Tibial nerve (tissue), 4 donors: ENCODE results near the gene MARCHF10.

Source experiments
- CTCF ChIP-seq, 5 experiments: fragments of 200-600 bp in 3 of 5; fragments of 450-650 bp in 2 of 5; sonication (generic) in 3 of 5; IDR thresholded peaks; one replicate each; pipeline ENCODE4 v1.5.1; 2016 to 2019; ENCODE audit warnings: antibody characterized with exemption in 5 of 5, mild to moderate bottlenecking in 3 of 5, moderate library complexity in 2 of 5
- EP300 ChIP-seq, 2 donors: sonication (generic); formaldehyde crosslinking; IDR thresholded peaks; one replicate each; pipeline ENCODE4 v1.6.1; 2017; ENCODE audit warnings: antibody characterized with exemption in 2 of 2, mild to moderate bottlenecking in 1 of 2
- POLR2A ChIP-seq, 2 donors: fragments of 450-650 bp; IDR thresholded peaks; one replicate each; pipeline ENCODE4 v1.6.1; 2017; ENCODE audit warnings: antibody characterized with exemption in 2 of 2, mild to moderate bottlenecking in 2 of 2, moderate library complexity in 2 of 2

- TF ChIP-seq EP300 (IDR thresholded peaks at IDR 0.05) = no peak
- TF ChIP-seq CTCF (IDR thresholded peaks at IDR 0.05) = no peak
- TF ChIP-seq POLR2A (IDR thresholded peaks at IDR 0.05) = no peak
Observed at GRCh38 chr17:62821189-62822079, 13.3 kb upstream of the MARCHF10 start.
